GM12872 (cell line): ENCODE data around the gene TAGLN3.

Experiments used
- CTCF ChIP-seq: IDR thresholded peaks from 3 replicates; pipeline ENCODE4 v1.5.1; 2011; ENCODE audit warnings: low read depth, mild to moderate bottlenecking, low read length, moderate library complexity; ENCODE audit not compliant: insufficient read depth

TAGLN3 gene

GRCh38 chr3:112042842-112043280, 44.1 kb downstream of the TAGLN3 start:
- no peak for TF ChIP-seq CTCF

GRCh38 chr3:112043621-112044201, 45.0 kb downstream of the TAGLN3 start:
- TF ChIP-seq CTCF: peak; percentile 82

GRCh38 chr3:112046599-112046998, 47.9 kb downstream of the TAGLN3 start:
- no peak for TF ChIP-seq CTCF

GRCh38 chr3:112047264-112047663, 48.5 kb downstream of the TAGLN3 start:
- TF ChIP-seq CTCF: no peak

- no peak for TF ChIP-seq CTCF
Measured at GRCh38 chr3:112048911-112049310, 50.2 kb downstream of the TAGLN3 start.

- no peak for TF ChIP-seq CTCF
Measured at GRCh38 chr3:112053229-112053628, 54.5 kb downstream of the TAGLN3 start.

GRCh38 chr3:112056451-112056929, 57.8 kb downstream of the TAGLN3 start:
- no peak for TF ChIP-seq CTCF
